ENCODE measurements around the gene SH2D3A. TPM values are rescaled to one million over a fixed set of nuclear protein-coding genes. Genes with fewer than 3 reads are reported as not detected.
"Not testable (repeated sequence)": the region's sequence is repeated elsewhere in the genome, so short reads cannot be mapped to it uniquely, and the experiment has no call there.

The SH2D3A gene
- total RNA-seq, 2 experiments from 2014 or later: 39.2 to 41.3 TPM

GRCh38 chr19:6800991-6801484 is 33.8 kb upstream of the SH2D3A start:
- Histone ChIP-seq H3K36me3 (ENCODE audit: insufficient read depth, low read length) (peaks cover 10% of the 10 kb centered on the region), H3K4me3 (ENCODE audit: low read length) (peak overlapping the region; percentile 49), H3K27ac (ENCODE audit: low read depth in 1 of 2, low read length in 2 of 2) (peak overlapping the region; percentile 43 to 92), H3K27me3 (ENCODE audit: control insufficient read depth in 1 of 2, insufficient read depth in 2 of 2, low read length in 2 of 2) (no peaks in the 10 kb centered on the region), H3K9me3 (ENCODE audit: control insufficient read depth in 1 of 2, insufficient read depth in 1 of 2, low read length in 2 of 2) (no peaks in the 10 kb centered on the region), H3K4me1 (ENCODE audit: insufficient read depth, low read length) (peaks cover 76% of the 10 kb centered on the region)
- Mint-ChIP-seq H3K4me1 (ENCODE audit: low read depth) (peaks cover 70% of the 10 kb centered on the region), H3K9me3 (no peaks in the 10 kb centered on the region), H3K27ac (peak overlapping the region; percentile 93), H3K36me3 (ENCODE audit: low read depth) (peaks cover 39% of the 10 kb centered on the region), H3K4me3 (peak overlapping the region; percentile 91), H3K27me3 (no peaks in the 10 kb centered on the region)
- TF ChIP-seq CTCF (IDR thresholded peaks at IDR 0.05): no peak
- peak; percentile 10 for ATAC-seq (ENCODE audit: poor library complexity)
- POLR2A ChIA-PET: interaction anchor here (0.6 to 3.4 kb wide), 20 partner anchors 9 to 547 kb away, joined by 3 to 66 read pairs (median 5); partner anchors contain the start of genes ARHGEF18, GPR108, SH2D3A and VAV1
- CTCF ChIA-PET: interaction anchor here (1.7 to 3.8 kb wide), 4 partner anchors 12 to 48 kb away, joined by 5 to 18 read pairs (median 8); partner anchors contain the start of gene VAV1
- peak in 5 of 14 experiments; percentile 12 to 45 (median 34) for DNase-seq
- intact Hi-C loops (cut with DNase I, micrococcal nuclease): loop anchor here (1.0 to 5.0 kb wide), 4 partner anchors 29 to 64 kb away; partner anchors contain the start of genes VAV1 (in 2 of the 2), GPR108 (in 1 of the 2) and SH2D3A (in 1 of the 2)

- Histone ChIP-seq H3K36me3 (ENCODE audit: insufficient read depth, low read length) (peaks cover 15% of the 10 kb centered on the region), H3K27ac (ENCODE audit: low read depth in 1 of 2, low read length in 2 of 2) (peak overlapping the region; percentile 52 to 92), H3K4me1 (ENCODE audit: insufficient read depth, low read length) (peaks cover 80% of the 10 kb centered on the region), H3K4me3 (ENCODE audit: low read length) (peak overlapping the region; percentile 49)
- intact Hi-C loops (cut with DNase I, micrococcal nuclease): loop anchor here in 1 of 2 experiments (5.0 kb wide), 1 partner anchor 62 kb away; no protein-coding TSS in a partner anchor
- ChIA-PET CTCF (interaction anchor here (1.7 to 2.0 kb wide), 2 partner anchors 19 to 28 kb away, joined by 5 to 9 read pairs; partner anchors contain the start of gene VAV1), POLR2A (interaction anchor here (0.6 to 3.4 kb wide), 13 partner anchors 9 to 798 kb away, joined by 3 to 66 read pairs (median 5); partner anchors contain the start of genes GPR108, SH2D3A, VAV1 and ZNF557)
- DNase-seq: peak in 2 of 14 experiments; percentile 4 to 5
- not testable (repeated sequence) for H3K27me3 Mint-ChIP-seq; ATAC-seq (ENCODE audit: poor library complexity); H3K27me3 ChIP-seq (ENCODE audit: control insufficient read depth in 1 of 2, insufficient read depth in 2 of 2, low read length in 2 of 2); H3K9me3 ChIP-seq (ENCODE audit: control insufficient read depth in 1 of 2, insufficient read depth in 1 of 2, low read length in 2 of 2); H3K9me3 Mint-ChIP-seq
- H3K36me3 Mint-ChIP-seq (ENCODE audit: low read depth): peaks cover 44% of the 10 kb centered on the region
- peak overlapping the region; percentile 91 for H3K4me3 Mint-ChIP-seq
- peaks cover 78% of the 10 kb centered on the region for H3K4me1 Mint-ChIP-seq (ENCODE audit: low read depth)
- H3K27ac Mint-ChIP-seq: peak overlapping the region; percentile 93
Measured at GRCh38 chr19:6800160-6800790, 33.0 kb upstream of the SH2D3A start.

GRCh38 chr19:6797646-6798045 is 30.4 kb upstream of the SH2D3A start:
- H3K4me3 ChIP-seq (ENCODE audit: low read length): no peak overlapping the region
- no peak for TF ChIP-seq CTCF (IDR thresholded peaks at IDR 0.05)
- peaks cover 35% of the 10 kb centered on the region for H3K36me3 ChIP-seq (ENCODE audit: insufficient read depth, low read length)
- H3K4me1 ChIP-seq (ENCODE audit: insufficient read depth, low read length): peaks cover 84% of the 10 kb centered on the region
- Mint-ChIP-seq H3K27me3 (no peaks in the 10 kb centered on the region), H3K27ac (peak overlapping the region; percentile 83), H3K4me3 (peak overlapping the region; percentile 23), H3K36me3 (ENCODE audit: low read depth) (peaks cover 64% of the 10 kb centered on the region), H3K9me3 (no peaks in the 10 kb centered on the region), H3K4me1 (ENCODE audit: low read depth) (peaks cover 90% of the 10 kb centered on the region)
- H3K9me3 ChIP-seq (ENCODE audit: control insufficient read depth in 1 of 2, insufficient read depth in 1 of 2, low read length in 2 of 2): peaks cover 0 to 3% of the 10 kb centered on the region in 2 experiments
- POLR2A ChIA-PET: interaction anchor here (1.7 to 2.6 kb wide), 2 partner anchors 25 to 59 kb away, joined by 4 to 10 read pairs; partner anchors contain the start of gene VAV1
- DNase-seq (peak in 1 of 14 experiments; percentile 45), ATAC-seq (ENCODE audit: poor library complexity) (no peak)
- no peak overlapping the region for H3K27ac ChIP-seq (ENCODE audit: low read depth in 1 of 2, low read length in 2 of 2)
- CTCF ChIA-PET: no interaction called here
- no peaks in the 10 kb centered on the region for H3K27me3 ChIP-seq (ENCODE audit: control insufficient read depth in 1 of 2, insufficient read depth in 2 of 2, low read length in 2 of 2)
- intact Hi-C loops (cut with DNase I, micrococcal nuclease): no loop called here
